ENCODE data around the gene KDM1A.

The KDM1A gene

DNA sequence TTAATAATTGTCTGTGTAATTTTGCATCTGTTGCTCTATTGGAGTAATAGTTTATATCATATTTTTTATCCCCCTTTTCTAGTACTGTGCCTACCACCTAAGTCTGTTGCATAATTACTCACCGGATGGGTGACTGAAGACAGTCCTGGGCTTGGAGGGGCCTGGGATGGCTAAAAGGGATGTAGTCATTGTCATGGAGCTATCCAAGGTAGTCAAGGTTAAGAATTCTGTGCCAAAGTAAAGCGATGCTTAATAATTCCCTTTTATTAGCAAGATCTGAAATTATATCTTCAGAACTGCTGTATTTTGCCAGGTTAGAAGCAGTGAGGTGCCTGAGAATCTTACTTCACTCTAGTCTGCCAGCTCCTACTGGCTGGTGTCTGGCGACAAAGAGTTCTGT, 61.6 kb downstream of the KDM1A start:
- Histone ChIP-seq H3K27ac (replicated peaks) (no peak overlapping the region), H3K27me3 (ENCODE audit: insufficient read depth, poor library complexity, severe bottlenecking) (no peaks in the 10 kb centered on the region), H3K4me3 (replicated peaks; ENCODE audit: insufficient read depth, low read length) (no peak overlapping the region)
- TF ChIP-seq GABPA (IDR thresholded peaks at IDR 0.05; ENCODE audit: low read depth) (no peak), POLR2AphosphoS5 (IDR thresholded peaks at IDR 0.05; ENCODE audit: low read depth) (no peak), SPI1 (IDR thresholded peaks at IDR 0.05; ENCODE audit: borderline replicate concordance, low read depth) (no peak)
- TF ChIP-seq, protein P1, sequence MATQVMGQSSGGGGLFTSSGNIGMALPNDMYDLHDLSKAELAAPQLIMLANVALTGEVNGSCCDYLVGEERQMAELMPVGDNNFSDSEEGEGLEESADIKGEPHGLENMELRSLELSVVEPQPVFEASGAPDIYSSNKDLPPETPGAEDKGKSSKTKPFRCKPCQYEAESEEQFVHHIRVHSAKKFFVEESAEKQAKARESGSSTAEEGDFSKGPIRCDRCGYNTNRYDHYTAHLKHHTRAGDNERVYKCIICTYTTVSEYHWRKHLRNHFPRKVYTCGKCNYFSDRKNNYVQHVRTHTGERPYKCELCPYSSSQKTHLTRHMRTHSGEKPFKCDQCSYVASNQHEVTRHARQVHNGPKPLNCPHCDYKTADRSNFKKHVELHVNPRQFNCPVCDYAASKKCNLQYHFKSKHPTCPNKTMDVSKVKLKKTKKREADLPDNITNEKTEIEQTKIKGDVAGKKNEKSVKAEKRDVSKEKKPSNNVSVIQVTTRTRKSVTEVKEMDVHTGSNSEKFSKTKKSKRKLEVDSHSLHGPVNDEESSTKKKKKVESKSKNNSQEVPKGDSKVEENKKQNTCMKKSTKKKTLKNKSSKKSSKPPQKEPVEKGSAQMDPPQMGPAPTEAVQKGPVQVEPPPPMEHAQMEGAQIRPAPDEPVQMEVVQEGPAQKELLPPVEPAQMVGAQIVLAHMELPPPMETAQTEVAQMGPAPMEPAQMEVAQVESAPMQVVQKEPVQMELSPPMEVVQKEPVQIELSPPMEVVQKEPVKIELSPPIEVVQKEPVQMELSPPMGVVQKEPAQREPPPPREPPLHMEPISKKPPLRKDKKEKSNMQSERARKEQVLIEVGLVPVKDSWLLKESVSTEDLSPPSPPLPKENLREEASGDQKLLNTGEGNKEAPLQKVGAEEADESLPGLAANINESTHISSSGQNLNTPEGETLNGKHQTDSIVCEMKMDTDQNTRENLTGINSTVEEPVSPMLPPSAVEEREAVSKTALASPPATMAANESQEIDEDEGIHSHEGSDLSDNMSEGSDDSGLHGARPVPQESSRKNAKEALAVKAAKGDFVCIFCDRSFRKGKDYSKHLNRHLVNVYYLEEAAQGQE (IDR thresholded peaks at IDR 0.05; ENCODE audit: insufficient replicate concordance, low read depth), result no peak
- TF ChIP-seq, protein P2, sequence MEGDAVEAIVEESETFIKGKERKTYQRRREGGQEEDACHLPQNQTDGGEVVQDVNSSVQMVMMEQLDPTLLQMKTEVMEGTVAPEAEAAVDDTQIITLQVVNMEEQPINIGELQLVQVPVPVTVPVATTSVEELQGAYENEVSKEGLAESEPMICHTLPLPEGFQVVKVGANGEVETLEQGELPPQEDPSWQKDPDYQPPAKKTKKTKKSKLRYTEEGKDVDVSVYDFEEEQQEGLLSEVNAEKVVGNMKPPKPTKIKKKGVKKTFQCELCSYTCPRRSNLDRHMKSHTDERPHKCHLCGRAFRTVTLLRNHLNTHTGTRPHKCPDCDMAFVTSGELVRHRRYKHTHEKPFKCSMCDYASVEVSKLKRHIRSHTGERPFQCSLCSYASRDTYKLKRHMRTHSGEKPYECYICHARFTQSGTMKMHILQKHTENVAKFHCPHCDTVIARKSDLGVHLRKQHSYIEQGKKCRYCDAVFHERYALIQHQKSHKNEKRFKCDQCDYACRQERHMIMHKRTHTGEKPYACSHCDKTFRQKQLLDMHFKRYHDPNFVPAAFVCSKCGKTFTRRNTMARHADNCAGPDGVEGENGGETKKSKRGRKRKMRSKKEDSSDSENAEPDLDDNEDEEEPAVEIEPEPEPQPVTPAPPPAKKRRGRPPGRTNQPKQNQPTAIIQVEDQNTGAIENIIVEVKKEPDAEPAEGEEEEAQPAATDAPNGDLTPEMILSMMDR (IDR thresholded peaks at IDR 0.05; ENCODE audit: insufficient read depth, low read length), result no peak
- DNase-seq (ENCODE audit: low read depth in 1 of 2, low spot score in 1 of 2), result no peak

DNA sequence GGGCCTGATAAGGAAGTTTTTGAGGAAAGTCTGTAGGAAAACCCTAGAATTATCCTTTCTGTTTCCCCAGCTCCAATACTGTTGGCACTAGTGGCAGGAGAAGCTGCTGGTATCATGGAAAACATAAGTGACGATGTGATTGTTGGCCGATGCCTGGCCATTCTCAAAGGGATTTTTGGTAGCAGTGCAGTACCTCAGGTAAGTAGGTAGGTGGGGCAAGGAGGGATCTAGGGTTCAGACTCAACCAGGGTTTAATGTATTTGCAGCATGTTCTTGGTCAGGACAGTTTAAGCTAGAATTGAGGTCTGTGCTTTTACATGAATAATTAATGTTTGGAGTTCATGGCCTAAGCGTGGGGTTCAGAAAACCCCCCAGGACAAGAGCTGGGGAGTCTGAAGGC, 62.1 kb downstream of the KDM1A start:
- no peaks in the 10 kb centered on the region for H3K27me3 ChIP-seq (ENCODE audit: insufficient read depth, poor library complexity, severe bottlenecking)
- no peak for DNase-seq (ENCODE audit: low read depth in 1 of 2, low spot score in 1 of 2)
- no peak overlapping the region for H3K27ac ChIP-seq (replicated peaks)
- TF ChIP-seq, protein P1 (IDR thresholded peaks at IDR 0.05; ENCODE audit: insufficient replicate concordance, low read depth), result no peak
- no peak for TF ChIP-seq GABPA (IDR thresholded peaks at IDR 0.05; ENCODE audit: low read depth)
- no peak for TF ChIP-seq POLR2AphosphoS5 (IDR thresholded peaks at IDR 0.05; ENCODE audit: low read depth)
- TF ChIP-seq SPI1 (IDR thresholded peaks at IDR 0.05; ENCODE audit: borderline replicate concordance, low read depth), result no peak
- TF ChIP-seq, protein P2 (IDR thresholded peaks at IDR 0.05; ENCODE audit: insufficient read depth, low read length), result no peak
- H3K4me3 ChIP-seq (replicated peaks; ENCODE audit: insufficient read depth, low read length), result no peak overlapping the region

DNA sequence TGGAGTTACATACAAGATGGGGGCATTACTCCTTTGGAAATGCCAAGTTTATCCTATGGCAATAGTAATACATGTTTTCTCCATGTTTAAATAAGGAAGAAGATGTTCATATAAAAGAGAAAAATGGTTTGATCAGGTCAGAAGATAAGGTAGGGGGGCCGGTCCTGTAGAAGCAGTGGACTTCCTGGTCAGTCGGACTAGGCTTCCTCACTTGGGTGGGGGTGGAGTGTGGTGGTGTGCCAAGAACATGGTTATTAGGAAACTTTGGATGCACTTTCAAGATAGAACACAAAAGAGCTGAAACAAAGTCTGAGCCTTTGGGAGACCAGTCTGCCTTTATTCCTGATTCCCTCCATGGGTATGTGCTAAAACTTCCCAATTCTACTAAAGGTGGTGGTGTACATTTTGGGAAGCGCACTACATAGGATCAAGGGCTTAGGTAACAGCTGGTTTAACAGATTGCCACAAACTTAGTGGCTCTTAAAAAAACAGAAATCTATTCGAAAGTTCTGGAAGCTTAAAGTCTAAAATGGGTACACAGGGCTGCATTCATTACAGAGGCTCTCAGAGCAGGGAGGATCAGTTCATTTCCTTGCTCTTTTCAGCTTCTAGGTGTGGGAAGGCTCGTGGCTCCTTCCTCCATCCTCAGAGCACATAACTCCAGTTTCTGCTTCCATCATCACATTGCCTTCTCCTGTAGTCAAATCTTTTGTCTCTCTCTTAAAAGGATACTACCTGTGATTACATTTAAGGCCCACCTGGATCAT, 64.6 kb downstream of the KDM1A start:
- Histone ChIP-seq H3K27ac (replicated peaks) (no peak overlapping the region), H3K4me3 (replicated peaks; ENCODE audit: insufficient read depth, low read length) (no peak overlapping the region), H3K27me3 (ENCODE audit: insufficient read depth, poor library complexity, severe bottlenecking) (no peaks in the 10 kb centered on the region)
- DNase-seq (ENCODE audit: low read depth in 1 of 2, low spot score in 1 of 2), result no peak
- no peak for TF ChIP-seq POLR2AphosphoS5 (IDR thresholded peaks at IDR 0.05; ENCODE audit: low read depth)
- TF ChIP-seq, protein P2 (IDR thresholded peaks at IDR 0.05; ENCODE audit: insufficient read depth, low read length), result no peak
- no peak for TF ChIP-seq SPI1 (IDR thresholded peaks at IDR 0.05; ENCODE audit: borderline replicate concordance, low read depth)
- TF ChIP-seq, protein P1 (IDR thresholded peaks at IDR 0.05; ENCODE audit: insufficient replicate concordance, low read depth), result no peak
- no peak for TF ChIP-seq GABPA (IDR thresholded peaks at IDR 0.05; ENCODE audit: low read depth)
